ENCODE measurements around the gene HNMT.

Gene HNMT

GRCh38 chr2:138003411-138003810, 39.1 kb downstream of the HNMT start:
- Histone ChIP-seq H3K9me3 (ENCODE audit: control insufficient read depth in 2 of 2, low read length in 2 of 2) (no peaks in the 10 kb centered on the region), H3K27ac (ENCODE audit: low read depth in 2 of 2, low read length in 2 of 2) (no peak overlapping the region), H3K4me1 (ENCODE audit: control insufficient read depth in 2 of 2, insufficient read depth in 2 of 2, low read length in 2 of 2) (no peaks in the 10 kb centered on the region), H3K27me3 (ENCODE audit: control insufficient read depth in 2 of 2, insufficient read depth in 2 of 2, low read length in 2 of 2) (no peaks in the 10 kb centered on the region), H3K36me3 (ENCODE audit: control insufficient read depth in 2 of 2, insufficient read depth in 2 of 2, low read length in 2 of 2) (peaks cover 23 to 31% of the 10 kb centered on the region in 2 donors), H3K4me3 (ENCODE audit: low read length in 2 of 2) (no peak overlapping the region), H3K9ac (ENCODE audit: low read depth in 1 of 2, low read length in 2 of 2) (no peak overlapping the region)

- Histone ChIP-seq H3K9me3 (ENCODE audit: control insufficient read depth in 2 of 2, low read length in 2 of 2) (no peaks in the 10 kb centered on the region), H3K27me3 (ENCODE audit: control insufficient read depth in 2 of 2, insufficient read depth in 2 of 2, low read length in 2 of 2) (no peaks in the 10 kb centered on the region), H3K9ac (ENCODE audit: low read depth in 1 of 2, low read length in 2 of 2) (no peak overlapping the region), H3K27ac (ENCODE audit: low read depth in 2 of 2, low read length in 2 of 2) (no peak overlapping the region), H3K4me1 (ENCODE audit: control insufficient read depth in 2 of 2, insufficient read depth in 2 of 2, low read length in 2 of 2) (no peaks in the 10 kb centered on the region), H3K4me3 (ENCODE audit: low read length in 2 of 2) (no peak overlapping the region), H3K36me3 (ENCODE audit: control insufficient read depth in 2 of 2, insufficient read depth in 2 of 2, low read length in 2 of 2) (peaks cover 21% of the 10 kb centered on the region in 2 donors)
These were observed 43.2 kb downstream of the HNMT start for GRCh38 chr2:138007431-138007830.

- Histone ChIP-seq H3K9ac (ENCODE audit: low read depth in 1 of 2, low read length in 2 of 2) (no peak overlapping the region), H3K4me1 (ENCODE audit: control insufficient read depth in 2 of 2, insufficient read depth in 2 of 2, low read length in 2 of 2) (no peaks in the 10 kb centered on the region), H3K4me3 (ENCODE audit: low read length in 2 of 2) (no peak overlapping the region), H3K36me3 (ENCODE audit: control insufficient read depth in 2 of 2, insufficient read depth in 2 of 2, low read length in 2 of 2) (peaks cover 13 to 18% of the 10 kb centered on the region in 2 donors), H3K9me3 (ENCODE audit: control insufficient read depth in 2 of 2, low read length in 2 of 2) (no peaks in the 10 kb centered on the region), H3K27ac (ENCODE audit: low read depth in 2 of 2, low read length in 2 of 2) (no peak overlapping the region), H3K27me3 (ENCODE audit: control insufficient read depth in 2 of 2, insufficient read depth in 2 of 2, low read length in 2 of 2) (no peaks in the 10 kb centered on the region)
These were observed 45.3 kb downstream of the HNMT start for GRCh38 chr2:138009622-138010021.

- Histone ChIP-seq H3K9me3 (ENCODE audit: control insufficient read depth in 2 of 2, low read length in 2 of 2) (no peaks in the 10 kb centered on the region), H3K36me3 (ENCODE audit: control insufficient read depth in 2 of 2, insufficient read depth in 2 of 2, low read length in 2 of 2) (peaks cover 9 to 14% of the 10 kb centered on the region in 2 donors), H3K9ac (ENCODE audit: low read depth in 1 of 2, low read length in 2 of 2) (no peak overlapping the region), H3K4me1 (ENCODE audit: control insufficient read depth in 2 of 2, insufficient read depth in 2 of 2, low read length in 2 of 2) (no peaks in the 10 kb centered on the region), H3K4me3 (ENCODE audit: low read length in 2 of 2) (no peak overlapping the region), H3K27me3 (ENCODE audit: control insufficient read depth in 2 of 2, insufficient read depth in 2 of 2, low read length in 2 of 2) (no peaks in the 10 kb centered on the region), H3K27ac (ENCODE audit: low read depth in 2 of 2, low read length in 2 of 2) (no peak overlapping the region)
These were observed 46.6 kb downstream of the HNMT start for GRCh38 chr2:138010890-138011289.

- Histone ChIP-seq H3K4me1 (ENCODE audit: control insufficient read depth in 2 of 2, insufficient read depth in 2 of 2, low read length in 2 of 2) (no peaks in the 10 kb centered on the region), H3K9ac (ENCODE audit: low read depth in 1 of 2, low read length in 2 of 2) (no peak overlapping the region), H3K27ac (ENCODE audit: low read depth in 2 of 2, low read length in 2 of 2) (no peak overlapping the region), H3K4me3 (ENCODE audit: low read length in 2 of 2) (no peak overlapping the region), H3K27me3 (ENCODE audit: control insufficient read depth in 2 of 2, insufficient read depth in 2 of 2, low read length in 2 of 2) (no peaks in the 10 kb centered on the region), H3K36me3 (ENCODE audit: control insufficient read depth in 2 of 2, insufficient read depth in 2 of 2, low read length in 2 of 2) (peaks cover 0 to 14% of the 10 kb centered on the region in 2 donors), H3K9me3 (ENCODE audit: control insufficient read depth in 2 of 2, low read length in 2 of 2) (no peaks in the 10 kb centered on the region)
These were observed 47.8 kb downstream of the HNMT start for GRCh38 chr2:138012082-138012481.

- no peaks in the 10 kb centered on the region for H3K4me1 ChIP-seq (ENCODE audit: control insufficient read depth in 2 of 2, insufficient read depth in 2 of 2, low read length in 2 of 2)
- no peaks in the 10 kb centered on the region for H3K9me3 ChIP-seq (ENCODE audit: control insufficient read depth in 2 of 2, low read length in 2 of 2)
- H3K27me3 ChIP-seq (ENCODE audit: control insufficient read depth in 2 of 2, insufficient read depth in 2 of 2, low read length in 2 of 2), result no peaks in the 10 kb centered on the region
- H3K4me3 ChIP-seq (ENCODE audit: low read length in 2 of 2), result no peak overlapping the region
- H3K9ac ChIP-seq (ENCODE audit: low read depth in 1 of 2, low read length in 2 of 2), result no peak overlapping the region
- H3K36me3 ChIP-seq (ENCODE audit: control insufficient read depth in 2 of 2, insufficient read depth in 2 of 2, low read length in 2 of 2), result peaks cover 0 to 7% of the 10 kb centered on the region in 2 donors
- H3K27ac ChIP-seq (ENCODE audit: low read depth in 2 of 2, low read length in 2 of 2), result no peak overlapping the region
These were observed 48.7 kb downstream of the HNMT start for GRCh38 chr2:138012968-138013367.

- no peak overlapping the region for H3K27ac ChIP-seq (ENCODE audit: low read depth in 2 of 2, low read length in 2 of 2)
- peaks cover 0 to 5% of the 10 kb centered on the region in 2 donors for H3K36me3 ChIP-seq (ENCODE audit: control insufficient read depth in 2 of 2, insufficient read depth in 2 of 2, low read length in 2 of 2)
- H3K9ac ChIP-seq (ENCODE audit: low read depth in 1 of 2, low read length in 2 of 2), result no peak overlapping the region
- no peaks in the 10 kb centered on the region for H3K4me1 ChIP-seq (ENCODE audit: control insufficient read depth in 2 of 2, insufficient read depth in 2 of 2, low read length in 2 of 2)
- H3K9me3 ChIP-seq (ENCODE audit: control insufficient read depth in 2 of 2, low read length in 2 of 2), result no peaks in the 10 kb centered on the region
- H3K27me3 ChIP-seq (ENCODE audit: control insufficient read depth in 2 of 2, insufficient read depth in 2 of 2, low read length in 2 of 2), result no peaks in the 10 kb centered on the region
- H3K4me3 ChIP-seq (ENCODE audit: low read length in 2 of 2), result no peak overlapping the region
These were observed 49.4 kb downstream of the HNMT start for GRCh38 chr2:138013639-138014038.

GRCh38 chr2:138015494-138015893, 51.2 kb downstream of the HNMT start:
- Histone ChIP-seq H3K27me3 (ENCODE audit: control insufficient read depth in 2 of 2, insufficient read depth in 2 of 2, low read length in 2 of 2) (no peaks in the 10 kb centered on the region), H3K36me3 (ENCODE audit: control insufficient read depth in 2 of 2, insufficient read depth in 2 of 2, low read length in 2 of 2) (peaks cover 0 to 5% of the 10 kb centered on the region in 2 donors), H3K4me1 (ENCODE audit: control insufficient read depth in 2 of 2, insufficient read depth in 2 of 2, low read length in 2 of 2) (no peaks in the 10 kb centered on the region), H3K27ac (ENCODE audit: low read depth in 2 of 2, low read length in 2 of 2) (no peak overlapping the region), H3K9me3 (ENCODE audit: control insufficient read depth in 2 of 2, low read length in 2 of 2) (no peaks in the 10 kb centered on the region), H3K4me3 (ENCODE audit: low read length in 2 of 2) (no peak overlapping the region), H3K9ac (ENCODE audit: low read depth in 1 of 2, low read length in 2 of 2) (no peak overlapping the region)

GRCh38 chr2:138016351-138017087, 52.2 kb downstream of the HNMT start:
- Histone ChIP-seq H3K36me3 (ENCODE audit: control insufficient read depth in 2 of 2, insufficient read depth in 2 of 2, low read length in 2 of 2) (peaks cover 0 to 5% of the 10 kb centered on the region in 2 donors), H3K27me3 (ENCODE audit: control insufficient read depth in 2 of 2, insufficient read depth in 2 of 2, low read length in 2 of 2) (no peaks in the 10 kb centered on the region), H3K27ac (ENCODE audit: low read depth in 2 of 2, low read length in 2 of 2) (no peak overlapping the region)

GRCh38 chr2:138017824-138018223, 53.6 kb downstream of the HNMT start:
- no peaks in the 10 kb centered on the region for H3K4me1 ChIP-seq (ENCODE audit: control insufficient read depth in 2 of 2, insufficient read depth in 2 of 2, low read length in 2 of 2)
- H3K27ac ChIP-seq (ENCODE audit: low read depth in 2 of 2, low read length in 2 of 2), result no peak overlapping the region
- H3K9ac ChIP-seq (ENCODE audit: low read depth in 1 of 2, low read length in 2 of 2), result no peak overlapping the region

More at GRCh38 chr2:138016351-138017087, 52.2 kb downstream of the HNMT start:
- no peak overlapping the region for H3K9ac ChIP-seq (ENCODE audit: low read depth in 1 of 2, low read length in 2 of 2)
- H3K4me3 ChIP-seq (ENCODE audit: low read length in 2 of 2), result no peak overlapping the region
- H3K9me3 ChIP-seq (ENCODE audit: control insufficient read depth in 2 of 2, low read length in 2 of 2), result no peaks in the 10 kb centered on the region
- H3K4me1 ChIP-seq (ENCODE audit: control insufficient read depth in 2 of 2, insufficient read depth in 2 of 2, low read length in 2 of 2), result no peaks in the 10 kb centered on the region

More at GRCh38 chr2:138017824-138018223, 53.6 kb downstream of the HNMT start:
- Histone ChIP-seq H3K27me3 (ENCODE audit: control insufficient read depth in 2 of 2, insufficient read depth in 2 of 2, low read length in 2 of 2) (no peaks in the 10 kb centered on the region), H3K9me3 (ENCODE audit: control insufficient read depth in 2 of 2, low read length in 2 of 2) (no peaks in the 10 kb centered on the region), H3K36me3 (ENCODE audit: control insufficient read depth in 2 of 2, insufficient read depth in 2 of 2, low read length in 2 of 2) (peaks cover 0 to 5% of the 10 kb centered on the region in 2 donors), H3K4me3 (ENCODE audit: low read length in 2 of 2) (no peak overlapping the region)
